DOHH2 (cell line): ENCODE measurements around the gene UQCRFS1.

Experiments used
- EZH2phosphoT487 ChIP-seq: fragments of 200-600 bp; sonication (generic); IDR thresholded peaks from 2 replicates; pipeline ENCODE4 v1.6.1; 2017; ENCODE audit warnings: borderline replicate concordance, mild to moderate bottlenecking, antibody characterized with exemption, low read length, moderate library complexity, mixed read lengths
- TF ChIP-seq, protein P1 (sequence below): fragments of 200-600 bp; sonication (generic); IDR thresholded peaks from one replicate; pipeline ENCODE4 v1.5.1; 2014; ENCODE audit warnings: antibody characterized with exemption, mild to moderate bottlenecking, low read depth, low read length; ENCODE audit not compliant: poor library complexity, severe bottlenecking

DNA sequence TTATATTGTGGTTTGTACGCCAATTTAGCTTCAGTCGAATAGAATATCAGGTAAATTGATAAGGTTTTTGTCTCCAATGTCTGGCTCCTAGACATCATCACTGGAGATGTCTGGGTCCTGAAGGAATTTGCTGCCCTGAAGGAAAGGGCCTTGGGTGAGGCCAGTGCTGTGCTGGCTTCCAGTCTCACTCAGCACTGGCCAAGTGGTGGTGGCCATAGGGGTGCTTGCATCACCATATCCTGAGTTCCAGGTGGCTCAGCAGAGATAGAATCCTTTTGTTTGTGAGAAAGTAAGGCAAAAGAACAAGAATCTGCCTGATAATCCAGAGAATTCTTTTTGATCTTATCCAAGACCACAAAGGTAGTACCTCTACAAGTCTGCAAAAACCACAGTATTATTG is 39.1 kb downstream of the UQCRFS1 start:
- TF ChIP-seq, protein P1, sequence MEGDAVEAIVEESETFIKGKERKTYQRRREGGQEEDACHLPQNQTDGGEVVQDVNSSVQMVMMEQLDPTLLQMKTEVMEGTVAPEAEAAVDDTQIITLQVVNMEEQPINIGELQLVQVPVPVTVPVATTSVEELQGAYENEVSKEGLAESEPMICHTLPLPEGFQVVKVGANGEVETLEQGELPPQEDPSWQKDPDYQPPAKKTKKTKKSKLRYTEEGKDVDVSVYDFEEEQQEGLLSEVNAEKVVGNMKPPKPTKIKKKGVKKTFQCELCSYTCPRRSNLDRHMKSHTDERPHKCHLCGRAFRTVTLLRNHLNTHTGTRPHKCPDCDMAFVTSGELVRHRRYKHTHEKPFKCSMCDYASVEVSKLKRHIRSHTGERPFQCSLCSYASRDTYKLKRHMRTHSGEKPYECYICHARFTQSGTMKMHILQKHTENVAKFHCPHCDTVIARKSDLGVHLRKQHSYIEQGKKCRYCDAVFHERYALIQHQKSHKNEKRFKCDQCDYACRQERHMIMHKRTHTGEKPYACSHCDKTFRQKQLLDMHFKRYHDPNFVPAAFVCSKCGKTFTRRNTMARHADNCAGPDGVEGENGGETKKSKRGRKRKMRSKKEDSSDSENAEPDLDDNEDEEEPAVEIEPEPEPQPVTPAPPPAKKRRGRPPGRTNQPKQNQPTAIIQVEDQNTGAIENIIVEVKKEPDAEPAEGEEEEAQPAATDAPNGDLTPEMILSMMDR: no peak
- TF ChIP-seq EZH2phosphoT487: no peak
